GM19193 (cell line): ENCODE measurements around the gene COX7A1.

Experiments used
- POLR2A ChIP-seq: IDR thresholded peaks from 4 replicates; pipeline ENCODE4 v1.6.1; 2011; ENCODE audit not compliant: insufficient read depth, insufficient read length; ENCODE audit errors: extremely low read depth

The COX7A1 gene

DNA sequence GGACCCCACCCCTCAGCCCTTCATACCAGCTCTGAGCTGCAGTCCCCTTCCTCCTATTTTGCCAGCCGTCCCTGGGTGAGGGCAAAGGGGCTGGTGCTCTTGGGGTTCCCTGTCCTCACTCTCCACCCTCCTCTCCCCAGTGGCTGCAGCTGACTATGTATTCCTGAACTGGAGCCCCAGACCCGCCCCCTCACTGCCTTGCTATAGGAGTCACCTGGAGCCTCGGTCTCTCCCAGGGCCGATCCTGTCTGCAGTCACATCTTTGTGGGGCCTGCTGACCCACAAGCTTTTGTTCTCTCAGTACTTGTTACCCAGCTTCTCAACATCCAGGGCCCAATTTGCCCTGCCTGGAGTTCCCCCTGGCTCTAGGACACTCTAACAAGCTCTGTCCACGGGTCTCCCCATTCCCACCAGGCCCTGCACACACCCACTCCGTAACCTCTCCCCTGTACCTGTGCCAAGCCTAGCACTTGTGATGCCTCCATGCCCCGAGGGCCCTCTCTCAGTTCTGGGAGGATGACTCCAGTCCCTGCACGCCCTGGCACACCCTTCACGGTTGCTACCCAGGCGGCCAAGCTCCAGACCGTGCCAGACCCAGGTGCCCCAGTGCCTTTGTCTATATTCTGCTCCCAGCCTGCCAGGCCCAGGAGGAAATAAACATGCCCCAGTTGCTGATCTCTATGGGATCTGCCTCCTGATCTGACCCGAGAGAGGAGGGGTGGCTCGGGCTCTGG is 2.4 kb downstream of the COX7A1 start:
- no peak for TF ChIP-seq POLR2A

DNA sequence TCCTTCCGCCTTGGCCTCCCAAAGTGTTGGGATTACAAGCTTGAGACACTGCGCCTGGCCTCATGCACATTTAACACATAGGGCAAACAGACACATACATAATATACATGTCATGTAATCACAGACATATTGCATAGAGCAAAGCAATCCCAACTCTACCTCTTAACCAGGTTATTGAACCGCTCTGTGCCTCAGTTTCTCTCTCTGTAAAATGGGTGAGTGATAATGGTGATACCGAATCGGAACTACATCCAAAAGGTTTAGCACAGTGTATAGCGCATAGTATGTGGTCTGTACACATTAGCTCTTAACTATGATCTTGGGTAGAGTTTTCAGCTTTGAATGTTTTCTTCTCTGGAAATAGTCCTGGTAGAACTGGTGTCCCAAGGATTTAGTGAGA is 7.6 kb downstream of the COX7A1 start:
- TF ChIP-seq POLR2A, result no peak

DNA sequence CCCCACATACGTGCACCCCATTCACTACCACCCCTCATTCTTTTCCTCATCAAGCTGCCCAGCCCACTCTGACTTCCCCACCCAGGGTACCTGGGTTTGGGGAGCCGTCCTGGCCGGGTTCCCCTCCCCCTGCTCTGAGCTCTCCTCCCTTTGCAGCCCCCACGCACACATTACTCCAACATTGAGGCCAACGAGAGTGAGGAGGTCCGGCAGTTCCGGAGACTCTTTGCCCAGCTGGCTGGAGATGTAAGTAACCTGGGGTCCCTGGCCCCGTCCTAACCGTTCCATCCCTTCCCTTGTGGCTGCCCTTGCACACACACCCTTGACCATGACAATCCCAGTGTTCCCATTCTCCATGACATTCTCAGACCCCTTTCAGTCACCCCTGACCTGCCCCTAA is 9.8 kb downstream of the COX7A1 start:
- TF ChIP-seq POLR2A, result no peak

DNA sequence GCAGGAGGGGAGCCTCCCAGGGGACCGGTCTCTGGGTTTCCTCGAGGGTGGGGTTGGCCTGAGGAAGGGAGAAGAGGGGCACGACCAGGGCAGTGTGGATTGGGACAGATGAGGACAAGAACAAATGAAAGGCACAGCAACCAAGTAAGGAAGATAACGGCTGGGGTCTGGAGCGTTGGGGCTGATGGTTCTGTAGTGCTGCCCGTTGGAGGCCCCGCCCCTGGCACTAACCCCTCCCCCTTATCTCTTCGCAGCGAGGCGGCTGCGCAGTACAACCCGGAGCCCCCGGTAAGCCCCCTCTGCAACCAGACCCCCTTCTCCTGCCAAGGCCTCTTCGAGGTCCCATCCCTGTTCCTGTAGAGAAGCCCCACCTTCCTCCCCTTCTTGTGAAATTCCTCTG is 10.2 kb downstream of the COX7A1 start:
- no peak for TF ChIP-seq POLR2A

DNA sequence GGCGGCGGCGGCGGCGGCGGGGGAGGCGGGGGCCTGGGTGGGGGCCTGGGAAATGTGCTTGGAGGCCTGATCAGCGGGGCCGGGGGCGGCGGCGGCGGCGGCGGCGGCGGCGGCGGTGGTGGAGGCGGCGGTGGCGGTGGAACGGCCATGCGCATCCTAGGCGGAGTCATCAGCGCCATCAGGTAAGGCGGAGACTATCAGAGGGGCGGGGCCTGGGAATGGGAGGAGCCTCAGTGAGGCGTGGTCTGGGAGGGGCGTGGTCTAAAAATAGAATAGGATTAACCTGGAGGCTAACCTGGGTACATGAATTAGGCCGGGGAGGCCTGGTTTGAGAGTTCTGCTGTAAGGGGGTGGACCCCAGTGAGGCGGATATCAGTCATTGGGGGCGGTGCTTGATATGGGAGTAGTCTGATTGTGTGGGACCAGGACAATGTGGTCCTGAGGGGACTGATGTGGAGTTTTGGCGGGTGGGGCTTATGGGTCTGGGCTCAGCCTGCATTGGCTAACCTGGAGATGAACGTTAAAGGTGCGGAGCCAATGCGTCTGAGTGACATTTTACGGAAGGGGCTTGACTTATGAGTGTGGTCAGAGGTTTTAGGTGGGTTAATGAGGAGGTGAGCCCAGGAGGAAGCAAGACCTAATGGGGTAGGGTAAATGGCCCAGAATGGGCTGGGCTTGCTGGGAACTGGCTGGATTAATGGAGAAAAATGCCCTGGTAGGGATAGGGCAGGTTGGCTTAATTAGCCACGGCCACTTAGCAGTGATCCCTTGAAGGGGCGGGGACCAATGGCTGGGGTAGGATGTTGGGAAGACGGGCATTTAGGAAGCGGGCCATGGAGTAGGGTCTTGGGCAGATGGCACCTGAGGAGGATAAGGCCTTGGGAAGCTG is 11.0 kb downstream of the COX7A1 start:
- TF ChIP-seq POLR2A, result no peak

DNA sequence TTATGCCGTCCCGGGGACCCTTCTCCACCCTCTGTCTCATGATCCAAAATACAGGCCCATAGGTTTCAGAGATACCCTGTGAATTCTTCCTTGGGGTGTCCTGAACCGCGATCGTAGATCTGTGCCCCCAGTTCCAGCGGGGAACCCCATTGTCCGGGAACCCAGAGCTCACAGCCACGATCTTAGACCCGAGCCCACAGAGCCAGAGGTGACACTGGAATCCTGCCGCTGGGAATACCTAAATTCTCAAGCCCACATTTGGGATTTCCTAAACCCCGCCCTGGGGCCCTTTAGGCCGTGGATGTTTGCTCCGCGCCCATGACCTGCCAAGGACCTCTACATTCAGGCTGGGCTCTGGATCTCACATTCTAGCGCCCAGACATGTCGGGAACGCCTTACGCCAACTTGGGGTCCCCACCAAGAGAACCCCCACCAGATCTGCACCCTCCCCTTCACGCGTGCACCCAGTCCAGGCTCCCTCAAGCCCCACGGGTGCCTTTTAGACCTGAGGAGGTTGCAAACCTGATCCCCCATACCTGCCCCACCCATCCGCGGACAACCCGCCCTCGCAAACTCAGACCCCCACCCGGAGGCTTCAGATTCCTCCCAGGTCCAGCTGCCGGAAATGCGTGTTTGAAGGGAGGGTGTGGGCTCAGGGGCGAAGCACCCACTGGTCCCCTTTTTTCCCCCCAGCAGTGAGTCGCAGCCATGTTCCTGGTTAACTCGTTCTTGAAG is 11.8 kb downstream of the COX7A1 start:
- peak; percentile 46 for TF ChIP-seq POLR2A

DNA sequence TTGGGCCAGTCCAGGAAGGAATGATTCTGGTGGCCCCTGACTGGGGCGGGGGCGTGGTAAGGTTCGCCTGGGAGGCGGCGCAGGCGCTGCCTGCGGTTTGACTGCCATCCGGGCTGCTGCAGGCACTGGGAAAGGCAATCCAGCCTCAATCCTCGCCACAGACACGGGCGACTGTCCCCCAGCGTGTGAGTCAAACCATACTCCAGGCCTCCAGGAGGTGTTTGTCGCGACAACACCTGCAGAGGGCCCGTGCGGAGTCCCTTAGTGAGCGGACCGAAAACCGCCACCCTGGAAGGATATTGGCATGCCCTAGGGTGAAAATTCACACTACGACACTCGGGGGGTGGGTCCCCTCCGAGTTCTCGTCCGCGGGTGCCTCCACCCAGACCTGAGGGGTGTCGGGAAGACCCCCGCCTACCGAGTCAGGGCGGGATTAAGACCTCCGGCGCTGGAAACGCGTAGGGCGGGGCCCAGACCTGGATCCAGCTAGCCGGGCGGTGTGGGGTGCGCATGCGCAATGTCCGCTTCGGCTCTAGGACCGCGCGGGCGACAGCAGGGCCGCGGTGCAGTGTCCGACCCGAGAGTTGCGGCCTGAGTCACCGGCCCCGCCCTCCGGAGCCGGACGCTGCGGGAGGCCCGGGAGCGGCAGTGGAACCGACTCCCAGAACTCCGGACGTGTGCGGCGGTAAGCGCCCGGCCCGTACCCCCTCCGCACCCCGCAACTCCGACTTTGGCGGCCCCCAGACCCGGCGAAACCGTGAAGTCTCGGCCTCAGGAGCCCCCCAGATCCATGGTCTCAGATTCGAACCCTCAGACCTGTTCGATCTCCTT is 12.6 kb downstream of the COX7A1 start, which contains the start of gene CAPNS1:
Gene CAPNS1, plus strand, starts transcription at position 594 of the 831 bp plus-strand sequence. CDS start 946 bp downstream, outside the sequence.
- peak; percentile 80 for TF ChIP-seq POLR2A

DNA sequence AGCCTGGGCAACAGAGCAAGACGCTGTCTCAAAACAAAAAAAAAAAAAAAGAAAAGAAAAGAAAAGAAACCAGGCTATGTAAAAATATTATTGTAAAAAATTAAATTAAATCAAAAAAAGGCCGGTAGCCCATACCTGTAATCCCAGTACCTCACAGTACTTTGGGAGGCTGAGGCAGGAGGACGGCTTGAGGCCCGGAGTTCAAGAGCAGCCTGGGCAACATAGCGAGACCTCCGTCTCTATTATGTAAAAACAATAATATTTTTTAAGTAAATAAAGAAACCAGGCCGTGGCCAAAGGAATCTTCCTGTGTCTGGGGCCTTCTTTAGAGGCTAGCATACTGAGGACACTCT is 13.2 kb downstream of the COX7A1 start:
- TF ChIP-seq POLR2A, result no peak

DNA sequence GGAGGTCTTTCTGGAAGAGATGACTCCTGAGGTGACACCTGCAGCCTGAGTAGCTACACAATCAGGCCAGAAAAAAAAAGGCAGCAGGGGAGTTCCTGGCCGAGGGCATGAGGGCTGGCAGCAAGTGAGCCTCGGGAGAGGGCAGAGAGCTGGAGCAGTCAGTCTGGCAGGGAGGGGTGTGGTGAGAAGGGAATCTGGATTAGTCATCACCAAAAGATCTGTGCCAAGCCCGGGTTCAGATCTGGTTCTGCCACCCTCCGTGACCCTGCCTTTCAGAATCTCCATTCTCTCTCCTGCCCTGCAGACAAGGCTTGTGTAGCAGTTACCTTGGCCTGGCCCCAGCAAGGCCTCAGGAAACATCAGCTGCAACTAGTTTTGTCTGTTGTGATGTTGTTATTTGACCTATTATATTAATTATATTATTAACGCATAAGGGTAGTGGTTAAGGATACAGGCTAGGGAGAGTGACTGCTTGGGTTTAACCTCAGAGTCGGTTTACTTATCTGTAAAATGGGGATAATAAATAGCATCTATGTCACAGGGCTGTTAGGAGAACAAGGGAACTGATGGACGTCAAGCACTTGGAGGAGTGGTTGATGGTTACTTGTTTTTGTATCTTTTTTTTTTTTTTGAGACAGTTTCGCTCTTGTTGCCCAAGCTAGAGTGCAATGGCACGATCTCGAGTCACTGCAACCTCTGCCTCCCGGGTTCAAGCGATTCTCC is 15.1 kb downstream of the COX7A1 start:
- TF ChIP-seq POLR2A, result no peak

DNA sequence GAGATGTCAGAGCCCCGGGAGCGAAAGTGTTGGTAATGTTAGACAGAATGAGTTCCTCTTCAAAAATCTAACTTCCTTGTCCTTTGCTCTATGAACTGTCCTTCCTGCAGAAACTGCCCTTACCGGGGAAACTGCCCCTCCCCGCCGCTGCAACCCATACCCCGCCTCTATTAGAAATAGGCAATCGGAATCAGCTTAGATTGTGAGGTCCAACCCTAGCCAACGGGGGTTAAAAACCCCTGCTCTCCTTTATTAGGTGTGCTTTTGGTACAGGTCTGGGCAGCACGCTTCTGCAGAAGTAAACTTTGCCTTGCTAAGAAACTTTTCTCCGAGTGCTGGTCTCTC is 23.9 kb downstream of the COX7A1 start:
- TF ChIP-seq POLR2A, result no peak

DNA sequence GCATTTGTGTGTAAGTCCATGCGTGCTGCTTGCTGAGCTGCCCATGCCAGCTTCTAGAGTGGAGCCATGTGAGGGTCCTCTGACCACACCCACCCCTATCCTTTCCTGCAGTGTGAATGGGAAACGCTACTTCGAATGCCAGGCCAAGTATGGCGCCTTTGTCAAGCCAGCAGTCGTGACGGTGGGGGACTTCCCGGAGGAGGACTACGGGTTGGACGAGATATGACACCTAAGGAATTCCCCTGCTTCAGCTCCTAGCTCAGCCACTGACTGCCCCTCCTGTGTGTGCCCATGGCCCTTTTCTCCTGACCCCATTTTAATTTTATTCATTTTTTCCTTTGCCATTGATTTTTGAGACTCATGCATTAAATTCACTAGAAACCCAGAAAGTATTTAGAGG is 26.7 kb downstream of the COX7A1 start:
- TF ChIP-seq POLR2A, result no peak

DNA sequence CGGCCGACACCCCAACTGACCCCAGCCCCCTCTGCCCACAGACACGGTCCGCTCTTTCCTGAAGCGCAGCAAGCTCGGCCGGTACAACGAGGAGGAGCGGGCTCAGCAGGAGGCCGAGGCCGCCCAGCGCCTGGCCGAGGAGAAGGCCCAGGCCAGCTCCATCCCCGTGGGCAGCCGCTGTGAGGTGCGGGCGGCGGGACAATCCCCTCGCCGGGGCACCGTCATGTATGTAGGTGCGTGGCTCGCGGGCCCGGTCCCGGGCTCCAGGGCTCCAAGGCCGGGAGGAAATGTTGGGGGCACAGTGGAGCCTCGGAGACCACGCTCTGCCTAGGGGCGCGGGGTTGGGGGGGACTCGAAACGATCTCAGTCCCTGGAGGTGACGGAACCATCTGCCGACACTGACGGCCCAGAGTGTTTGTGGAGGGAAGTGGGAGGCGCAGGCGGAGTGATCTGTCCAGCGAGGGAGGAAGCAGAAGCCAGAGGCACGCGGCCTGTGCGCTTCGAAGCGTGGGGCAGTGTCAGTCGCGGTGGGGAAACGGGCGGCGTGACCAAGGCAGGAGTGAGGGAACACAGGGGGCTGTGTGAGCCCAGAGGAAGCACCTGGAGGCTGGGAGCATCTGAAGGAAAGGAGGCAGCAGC is 30.6 kb downstream of the COX7A1 start:
- TF ChIP-seq POLR2A, result no peak

DNA sequence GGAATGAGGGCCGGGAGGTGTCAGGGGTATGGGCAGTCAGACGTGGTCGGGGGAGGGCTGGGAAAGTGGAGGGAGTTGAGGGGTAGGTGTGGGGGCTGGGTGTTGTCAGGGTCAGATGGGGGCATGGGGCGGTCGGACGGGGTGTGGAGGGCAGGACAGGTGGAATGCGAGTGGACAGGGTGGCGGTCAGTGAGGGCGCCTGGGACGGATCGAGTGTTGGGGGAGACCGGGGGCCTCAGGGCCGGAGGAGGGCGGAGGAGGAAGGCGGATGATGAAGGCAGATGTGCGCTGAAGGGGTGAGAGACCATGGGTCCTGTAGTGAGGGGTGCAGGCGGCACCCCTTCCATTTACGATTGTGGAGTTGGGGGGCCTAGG is 31.3 kb downstream of the COX7A1 start:
- no peak for TF ChIP-seq POLR2A
